Fibroblast of lung (primary cell): Measurements from ENCODE around the gene IL3. TPM values are rescaled to one million over a fixed set of nuclear protein-coding genes. Genes with fewer than 3 reads are reported as not detected.

Source experiments
- DNase-seq, 2 donors: peaks; one replicate each; pipeline versions ENCODE4 v3.0.0 to v3.0.0-alpha.2; 2010; ENCODE audit warnings: low read depth in 2 of 2
- H2AFZ ChIP-seq: 2 replicates; pipeline ENCODE4 v1.5.1; 2012; ENCODE audit warnings: low read length, control low read depth, inconsistent platforms
- H3K27ac ChIP-seq: 2 replicates; pipeline ENCODE4 v1.5.1; 2011; ENCODE audit warnings: low read length, control low read depth; ENCODE audit not compliant: insufficient read depth
- H3K27me3 ChIP-seq: 2 replicates; pipeline ENCODE4 v1.5.1; 2011; ENCODE audit warnings: mild to moderate bottlenecking, low read length; ENCODE audit not compliant: control insufficient read depth, insufficient read depth
- H3K36me3 ChIP-seq: 2 replicates; pipeline ENCODE4 v1.5.1; 2011; ENCODE audit warnings: low read length; ENCODE audit not compliant: control insufficient read depth, insufficient read depth
- H3K4me1 ChIP-seq: 2 replicates; pipeline ENCODE4 v1.5.1; 2011; ENCODE audit warnings: low read length; ENCODE audit not compliant: control insufficient read depth, insufficient read depth; ENCODE audit errors: extremely low read depth
- H3K4me2 ChIP-seq: 2 replicates; pipeline ENCODE4 v1.5.1; 2011; ENCODE audit warnings: low read length, control low read depth; ENCODE audit not compliant: insufficient read depth; ENCODE audit errors: extremely low read depth
- H3K4me3 ChIP-seq, 4 experiments: fragments of 200-600 bp in 1 of 4; sonication (generic) in 1 of 4; replicated peaks in 1 of 4; 2 replicates each; pipeline ENCODE4 v1.5.1; 2011 to 2016; ENCODE audit warnings: low read length in 4 of 4, low read depth in 3 of 4, mild to moderate bottlenecking in 3 of 4, control low read depth in 2 of 4, inconsistent platforms in 1 of 4, mixed read lengths in 1 of 4; ENCODE audit not compliant: insufficient read depth in 1 of 4; ENCODE audit errors: control extremely low read depth in 1 of 4
- H3K79me2 ChIP-seq: 2 replicates; pipeline ENCODE4 v1.5.1; 2012; ENCODE audit warnings: mild to moderate bottlenecking, low read length, inconsistent platforms; ENCODE audit not compliant: control insufficient read depth, insufficient read depth
- H3K9ac ChIP-seq: 2 replicates; pipeline ENCODE4 v1.5.1; 2011; ENCODE audit warnings: mild to moderate bottlenecking, low read length, control low read depth; ENCODE audit not compliant: insufficient read depth
- H3K9me3 ChIP-seq: 2 replicates; pipeline ENCODE4 v1.5.1; 2012; ENCODE audit warnings: low read depth, low read length; ENCODE audit not compliant: control insufficient read depth, insufficient read depth
- H4K20me1 ChIP-seq: 2 replicates; pipeline ENCODE4 v1.5.1; 2011; ENCODE audit warnings: low read length; ENCODE audit not compliant: control insufficient read depth, insufficient read depth; ENCODE audit errors: extremely low read depth
- CTCF ChIP-seq, 2 donors: IDR thresholded peaks in 1 of 2; conservative IDR thresholded peaks in 1 of 2; 1 replicate in 1 of 2; 2 replicates in 1 of 2; pipeline ENCODE4 v1.5.1; 2011 to 2012; ENCODE audit warnings: low read length in 2 of 2, control low read depth in 1 of 2, inconsistent platforms in 1 of 2, low read depth in 1 of 2, mild to moderate bottlenecking in 1 of 2
- EZH2 ChIP-seq: IDR thresholded peaks from 2 replicates; pipeline ENCODE4 v1.5.1; 2012; ENCODE audit warnings: low read length, control low read depth, mild to moderate bottlenecking; ENCODE audit errors: missing control alignments
- polyA plus RNA-seq, 2 donors: library from polyadenylated mRNA; depleted of rRNA in 1 of 2; stranded (reverse) in 1 of 2; unstranded in 1 of 2; fragments of >200 nt; gene quantifications; 2 replicates each; pipeline ENCODE4 v1.2.1, GENCODE V29; 2011 to 2012; ENCODE audit warnings: missing spikeins in 1 of 2
- total RNA-seq: library from RNA; depleted of rRNA; stranded (reverse); fragments of >200 nt; gene quantifications from 2 replicates; pipeline ENCODE4 v1.2.1, GENCODE V29; 2014

The IL3 gene
- total and polyA plus RNA-seq, 2 donors (not counting 1 experiment from before 2014, with no cell fraction given): not detected

GRCh38 chr5:132112111-132112510, 51.7 kb downstream of the IL3 start:
- Histone ChIP-seq H3K36me3 (no peaks in the 10 kb centered on the region), H4K20me1 (no peaks in the 10 kb centered on the region)

More at GRCh38 chr5:132112111-132112510, 51.7 kb downstream of the IL3 start:
- H3K27ac ChIP-seq: no peak overlapping the region
- H3K79me2 ChIP-seq: no peaks in the 10 kb centered on the region
- H3K4me3 ChIP-seq: no peak overlapping the region
- H2AFZ ChIP-seq: no peak overlapping the region
- H3K9ac ChIP-seq: no peak overlapping the region
- no peak overlapping the region for H3K4me2 ChIP-seq
- no peak for DNase-seq
- H3K9me3 ChIP-seq: no peaks in the 10 kb centered on the region
- TF ChIP-seq CTCF (conservative IDR thresholded peaks at IDR 0.05 in 1 of 2, IDR thresholded peaks at IDR 0.05 in 1 of 2; ENCODE audit: low read depth in 1 of 2, low read length in 2 of 2) (no peak), EZH2 (no peak)
- H3K4me1 ChIP-seq: no peaks in the 10 kb centered on the region
- no peaks in the 10 kb centered on the region for H3K27me3 ChIP-seq

Other genes starting within 250 kb of the IL3 start
- under 0.01 TPM in 1 of 2 replicates, not detected in the other for gene MEIKIN, start 115.0 kb upstream of the IL3 start, total RNA-seq
- gene MEIKIN, start 115.0 kb upstream of the IL3 start, polyA plus RNA-seq: not detected in 2 replicates
- 0.26 and 0.33 TPM in 2 replicates for gene ACSL6, start 49.0 kb upstream of the IL3 start, total RNA-seq
- gene ACSL6, start 49.0 kb upstream of the IL3 start, polyA plus RNA-seq: 0.02 and 0.08 TPM in 2 replicates
- 0.51 and 0.66 TPM in 2 replicates for gene CSF2, start 13.1 kb downstream of the IL3 start, total RNA-seq
- 0.09 and 0.71 TPM in 2 replicates for gene CSF2, start 13.1 kb downstream of the IL3 start, polyA plus RNA-seq
- gene P4HA2, start 167.2 kb downstream of the IL3 start, total RNA-seq: 376 and 553 TPM in 2 replicates
- gene P4HA2, start 167.2 kb downstream of the IL3 start, polyA plus RNA-seq: 184 and 187 TPM in 2 replicates
- 44.4 and 67.2 TPM in 2 replicates for gene PDLIM4, start 197.0 kb downstream of the IL3 start, total RNA-seq
- 10.7 and 41.5 TPM in 2 replicates for gene PDLIM4, start 197.0 kb downstream of the IL3 start, polyA plus RNA-seq
- 1.3 and 4.1 TPM in 2 replicates for gene SLC22A4, start 233.7 kb downstream of the IL3 start, total RNA-seq
- 1.1 and 3.4 TPM in 2 replicates for gene SLC22A4, start 233.7 kb downstream of the IL3 start, polyA plus RNA-seq